Stomach (tissue), 9 donors: ENCODE results near the gene RCAN2. TPM values are rescaled to one million over a fixed set of nuclear protein-coding genes. Genes with fewer than 3 reads are reported as not detected.

Experiments used
- DNase-seq, 2 donors: peaks; one replicate each; pipeline versions ENCODE4 v3.0.0 to v3.0.0-alpha.2; 2013 to 2019
- H3K27ac ChIP-seq, 5 donors: fragments of 200-600 bp in 4 of 5; sonication (generic) in 4 of 5; one replicate each; pipeline ENCODE4 v1.5.1; 2013 to 2019; ENCODE audit warnings: mild to moderate bottlenecking in 1 of 5, moderate library complexity in 1 of 5
- H3K27me3 ChIP-seq, 3 donors: fragments of 200-600 bp; sonication (generic); one replicate each; pipeline ENCODE4 v1.5.1; 2017 to 2019; ENCODE audit warnings: mixed run types in 1 of 3
- H3K36me3 ChIP-seq, 4 donors: fragments of 200-600 bp; sonication (generic); 1 replicate in 3 of 4; 2 replicates in 1 of 4; pipeline ENCODE4 v1.5.1; 2016 to 2019
- H3K4me1 ChIP-seq, 4 donors: fragments of 200-600 bp; sonication (generic); one replicate each; pipeline ENCODE4 v1.5.1; 2016 to 2019
- H3K4me3 ChIP-seq, 4 donors: fragments of 200-600 bp; sonication (generic) in 3 of 4; one replicate each; pipeline ENCODE4 v1.5.1; 2016 to 2019; ENCODE audit warnings: mild to moderate bottlenecking in 1 of 4
- H3K9me3 ChIP-seq, 4 donors: fragments of 200-600 bp; sonication (generic); one replicate each; pipeline ENCODE4 v1.5.1; 2016 to 2019
- EP300 ChIP-seq: sonication (generic); formaldehyde crosslinking; IDR thresholded peaks from one replicate; pipeline ENCODE4 v1.6.1; 2017; ENCODE audit warnings: antibody characterized with exemption
- POLR2A ChIP-seq, 4 donors: fragments of 450-650 bp; IDR thresholded peaks; one replicate each; pipeline ENCODE4 v1.6.1; 2016; ENCODE audit warnings: antibody characterized with exemption in 4 of 4, control low read depth in 2 of 4, mild to moderate bottlenecking in 1 of 4, moderate library complexity in 1 of 4
- POLR2AphosphoS5 ChIP-seq, 3 donors: sonication (generic); formaldehyde crosslinking; IDR thresholded peaks; one replicate each; pipeline ENCODE4 v1.6.1; 2016; ENCODE audit warnings: antibody characterized with exemption in 3 of 3
- WGBS, 5 donors: extraction: QIAGEN DNeasy Blood & Tissue Kit in 3 of 5; methylation state at CpG; one replicate each; pipeline versions ENCODE4 v1.1.5 to v1.1.7; 2013 to 2018; 5-methylcytosine and 5-hydroxymethylcytosine counted together
- intact Hi-C: fragments of 100-400 bp; cut with DNase I; formaldehyde crosslinking; loops from one replicate; pipeline ENCODE4 v1.15.1; 2023; ENCODE audit warnings: low total_unique reads
- polyA plus RNA-seq, 3 donors: library from polyadenylated mRNA; stranded (reverse); fragments of 200-250 nt; gene quantifications; one replicate each; pipeline ENCODE4 v1.2.3, GENCODE V29; 2013
- total RNA-seq, 5 donors: library from RNA; depleted of rRNA; stranded (reverse); fragments of >200 nt; gene quantifications; one replicate each; pipeline versions ENCODE4 v1.1.0 to v1.2.3, GENCODE V29; 2014 to 2016
- TF ChIP-seq, protein P1 (sequence below), 7 experiments: fragments of 450-650 bp in 4 of 7; fragments of 200-600 bp in 3 of 7; sonication (generic) in 3 of 7; IDR thresholded peaks; one replicate each; pipeline ENCODE4 v1.5.1; 2016 to 2019; ENCODE audit warnings: antibody characterized with exemption in 7 of 7, control low read depth in 2 of 7, mild to moderate bottlenecking in 1 of 7
- donor health status: healthy with polysubstance abuse.
- donor health status: Bipolar disorder and iron deficiency.
- donor health status: healthy.

The RCAN2 gene
- total and polyA plus RNA-seq, 8 donors: 7.2 to 69.2 (median 21.4) TPM

DNA sequence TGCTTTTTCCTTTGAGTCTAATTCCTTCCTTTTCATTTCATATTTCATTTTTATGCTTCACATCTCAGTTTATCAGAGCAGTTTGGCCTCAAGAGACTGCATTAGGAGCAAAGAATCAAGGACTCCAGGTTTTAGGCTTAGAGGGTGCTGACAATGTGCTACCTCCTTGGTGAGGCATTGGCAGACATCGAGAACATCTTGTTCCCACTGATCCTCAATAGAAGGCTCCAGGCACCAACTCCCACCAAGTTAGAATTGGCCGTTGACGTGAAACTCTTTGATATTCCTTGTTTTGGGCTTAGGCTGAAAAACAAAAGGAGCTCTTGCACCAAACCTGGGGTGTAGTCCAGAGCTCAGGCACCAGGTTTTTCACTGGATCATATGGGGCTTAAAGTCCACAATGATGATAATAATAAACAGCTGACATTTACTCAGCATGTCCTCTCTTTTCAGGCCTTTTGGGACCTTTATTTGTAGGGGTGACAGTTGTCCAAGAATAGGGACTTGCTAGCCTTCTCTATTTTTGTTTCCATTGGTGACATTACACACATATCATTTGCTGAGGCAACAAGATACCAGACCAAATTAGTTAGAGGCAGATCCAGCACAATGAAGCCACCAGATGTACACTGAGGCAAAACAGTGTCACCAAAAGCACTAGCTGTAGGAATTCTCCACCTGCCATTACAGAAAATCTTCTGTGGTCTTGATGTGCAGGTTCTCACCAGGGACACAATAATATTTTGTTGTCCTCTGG is 239.5 kb downstream of the RCAN2 start:
- Histone ChIP-seq H3K27me3 (no peaks in the 10 kb centered on the region), H3K27ac (no peak overlapping the region), H3K4me1 (no peaks in the 10 kb centered on the region), H3K36me3 (peaks cover 0 to under 1% (median 0%) of the 10 kb centered on the region in 4 donors), H3K9me3 (no peaks in the 10 kb centered on the region), H3K4me3 (no peak overlapping the region)
- TF ChIP-seq, protein P1, sequence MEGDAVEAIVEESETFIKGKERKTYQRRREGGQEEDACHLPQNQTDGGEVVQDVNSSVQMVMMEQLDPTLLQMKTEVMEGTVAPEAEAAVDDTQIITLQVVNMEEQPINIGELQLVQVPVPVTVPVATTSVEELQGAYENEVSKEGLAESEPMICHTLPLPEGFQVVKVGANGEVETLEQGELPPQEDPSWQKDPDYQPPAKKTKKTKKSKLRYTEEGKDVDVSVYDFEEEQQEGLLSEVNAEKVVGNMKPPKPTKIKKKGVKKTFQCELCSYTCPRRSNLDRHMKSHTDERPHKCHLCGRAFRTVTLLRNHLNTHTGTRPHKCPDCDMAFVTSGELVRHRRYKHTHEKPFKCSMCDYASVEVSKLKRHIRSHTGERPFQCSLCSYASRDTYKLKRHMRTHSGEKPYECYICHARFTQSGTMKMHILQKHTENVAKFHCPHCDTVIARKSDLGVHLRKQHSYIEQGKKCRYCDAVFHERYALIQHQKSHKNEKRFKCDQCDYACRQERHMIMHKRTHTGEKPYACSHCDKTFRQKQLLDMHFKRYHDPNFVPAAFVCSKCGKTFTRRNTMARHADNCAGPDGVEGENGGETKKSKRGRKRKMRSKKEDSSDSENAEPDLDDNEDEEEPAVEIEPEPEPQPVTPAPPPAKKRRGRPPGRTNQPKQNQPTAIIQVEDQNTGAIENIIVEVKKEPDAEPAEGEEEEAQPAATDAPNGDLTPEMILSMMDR (IDR thresholded peaks at IDR 0.05): no peak
- TF ChIP-seq POLR2AphosphoS5 (IDR thresholded peaks at IDR 0.05): no peak
- no peak for TF ChIP-seq EP300
- no peak for TF ChIP-seq POLR2A (IDR thresholded peaks at IDR 0.05)
- no peak for DNase-seq
- 92 to 98% (median 95%) methylated on average over 3 of the region's 3 CpGs for WGBS, 5 donors
- intact Hi-C loops: no loop called here

DNA sequence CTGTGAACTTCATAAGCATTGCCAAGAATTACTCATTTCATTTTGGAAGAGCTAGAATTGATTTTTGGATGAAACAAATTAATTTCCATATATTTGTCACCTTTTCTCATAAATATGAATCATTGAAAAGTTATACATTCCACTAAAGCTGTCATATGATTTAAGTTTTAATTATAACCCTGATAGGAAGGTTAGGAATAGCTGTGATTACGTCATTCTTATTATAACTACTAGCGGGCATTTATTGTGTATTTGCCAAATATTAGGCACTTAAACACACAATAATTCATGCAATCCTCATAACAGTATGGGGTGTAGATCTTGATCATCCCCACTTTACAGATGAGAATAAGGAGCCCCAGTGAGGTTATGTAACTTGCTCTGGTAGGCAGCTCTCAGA is 243.1 kb downstream of the RCAN2 start:
- intact Hi-C loops: no loop called here
- DNase-seq: no peak
- Histone ChIP-seq H3K36me3 (peaks cover 0 to 14% (median 10%) of the 10 kb centered on the region in 4 donors), H3K27ac (no peak overlapping the region), H3K9me3 (no peaks in the 10 kb centered on the region), H3K27me3 (no peaks in the 10 kb centered on the region), H3K4me1 (no peaks in the 10 kb centered on the region), H3K4me3 (no peak overlapping the region)
- WGBS, 5 donors: 92 to 99% (median 94%) methylated on average over 2 of the region's 2 CpGs
- no peak for TF ChIP-seq EP300
- TF ChIP-seq POLR2A (IDR thresholded peaks at IDR 0.05): no peak
- TF ChIP-seq, protein P1 (IDR thresholded peaks at IDR 0.05): no peak
- no peak for TF ChIP-seq POLR2AphosphoS5 (IDR thresholded peaks at IDR 0.05)

DNA sequence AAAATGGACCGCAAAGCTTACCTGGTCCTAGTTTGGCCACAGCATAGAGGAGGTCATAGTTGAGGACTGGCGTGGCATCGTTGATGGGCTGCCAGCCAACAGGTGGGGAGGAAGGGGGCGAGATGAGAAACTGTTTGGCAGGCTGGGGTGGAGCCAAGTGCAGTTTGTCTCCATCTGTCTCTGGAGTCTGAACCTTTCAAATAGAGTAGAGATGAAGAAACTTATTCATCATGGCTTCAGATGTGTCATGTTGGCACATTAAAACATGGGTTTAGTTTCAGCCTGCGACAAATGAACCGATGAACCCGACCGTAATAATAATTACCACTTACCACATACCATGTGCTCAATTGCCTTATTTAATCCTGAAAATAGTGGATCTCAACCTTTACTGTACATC is 244.5 kb downstream of the RCAN2 start:
- H3K36me3 ChIP-seq: peaks cover 0 to 14% (median 10%) of the 10 kb centered on the region in 4 donors
- intact Hi-C loops: no loop called here
- DNase-seq: no peak
- TF ChIP-seq, protein P1 (IDR thresholded peaks at IDR 0.05): no peak
- TF ChIP-seq POLR2AphosphoS5 (IDR thresholded peaks at IDR 0.05) (no peak), POLR2A (IDR thresholded peaks at IDR 0.05) (no peak)
- H3K27me3 ChIP-seq: no peaks in the 10 kb centered on the region
- H3K9me3 ChIP-seq: no peaks in the 10 kb centered on the region
- H3K4me1 ChIP-seq: no peaks in the 10 kb centered on the region
- 84 to 91% (median 86%) methylated on average over 8 of the region's 8 CpGs for WGBS, 5 donors
- H3K27ac ChIP-seq: no peak overlapping the region
- H3K4me3 ChIP-seq: no peak overlapping the region

DNA sequence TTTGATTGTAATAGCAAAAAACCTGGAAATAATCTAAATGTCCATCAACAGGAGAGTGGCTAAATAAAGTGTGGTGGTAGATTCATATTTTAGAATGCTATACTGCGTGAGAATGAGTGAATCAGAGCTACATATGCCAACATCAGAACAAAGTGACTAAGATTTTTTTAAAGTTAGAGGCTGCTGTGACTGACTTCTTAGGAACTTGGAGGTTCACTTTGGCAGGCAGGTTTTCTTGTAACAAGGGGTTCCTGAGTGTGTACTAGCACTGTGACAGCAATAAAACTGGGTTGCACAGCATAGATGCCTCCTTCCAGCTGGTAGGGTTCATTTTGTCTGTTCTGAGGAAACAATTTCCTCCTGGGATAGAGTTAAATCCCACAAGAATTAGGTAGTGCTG is 245.2 kb downstream of the RCAN2 start:
- peaks cover 0 to 14% (median 10%) of the 10 kb centered on the region in 4 donors for H3K36me3 ChIP-seq
- TF ChIP-seq EP300 (no peak), POLR2AphosphoS5 (IDR thresholded peaks at IDR 0.05) (no peak), POLR2A (IDR thresholded peaks at IDR 0.05) (no peak)
- TF ChIP-seq, protein P1 (IDR thresholded peaks at IDR 0.05): no peak
- no peaks in the 10 kb centered on the region for H3K4me1 ChIP-seq
- intact Hi-C loops: no loop called here
- no peak overlapping the region for H3K4me3 ChIP-seq
- H3K27me3 ChIP-seq: no peaks in the 10 kb centered on the region
- no peak overlapping the region for H3K27ac ChIP-seq
- 89 to 97% (median 96%) methylated on average over 1 of the region's 1 CpG for WGBS, 5 donors
- DNase-seq: no peak
- H3K9me3 ChIP-seq: no peaks in the 10 kb centered on the region
